Hematopoietic multipotent progenitor cell treated with erythropoietin and hydrocortisone succinate and interleukin-3 and kit ligand, for 4 days (in vitro differentiated cells): ENCODE data around the gene CALML3.
A peak's percentile ranks its signal among the peaks of the same experiment; 100 is the strongest.

Source experiments
- DNase-seq: peaks from one replicate; pipeline ENCODE4 v3.0.0-alpha.2; 2015

CALML3 gene

DNA sequence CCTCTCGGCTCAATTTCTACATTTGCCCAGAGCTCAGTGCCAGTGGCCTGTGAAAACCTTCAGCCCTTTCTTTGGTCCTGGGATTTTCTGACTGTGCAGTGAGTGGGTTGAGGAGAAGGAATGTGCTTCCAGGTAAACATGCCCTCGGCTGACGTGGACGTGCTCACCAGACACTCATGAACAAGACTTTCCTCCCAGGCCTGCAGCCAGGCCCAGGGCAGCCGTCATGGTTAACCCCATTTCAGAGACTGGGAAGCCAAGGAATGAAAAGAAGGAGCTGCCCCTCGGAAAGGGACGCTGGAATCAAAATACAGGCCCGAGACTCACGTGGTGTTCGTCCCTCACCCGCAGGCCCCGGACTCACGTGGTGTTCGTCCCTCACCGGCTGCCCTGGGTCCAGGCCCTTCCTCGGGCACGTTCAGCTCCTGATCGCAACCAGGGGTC, 16.6 kb upstream of the CALML3 start:
- DNase-seq: no peak

DNA sequence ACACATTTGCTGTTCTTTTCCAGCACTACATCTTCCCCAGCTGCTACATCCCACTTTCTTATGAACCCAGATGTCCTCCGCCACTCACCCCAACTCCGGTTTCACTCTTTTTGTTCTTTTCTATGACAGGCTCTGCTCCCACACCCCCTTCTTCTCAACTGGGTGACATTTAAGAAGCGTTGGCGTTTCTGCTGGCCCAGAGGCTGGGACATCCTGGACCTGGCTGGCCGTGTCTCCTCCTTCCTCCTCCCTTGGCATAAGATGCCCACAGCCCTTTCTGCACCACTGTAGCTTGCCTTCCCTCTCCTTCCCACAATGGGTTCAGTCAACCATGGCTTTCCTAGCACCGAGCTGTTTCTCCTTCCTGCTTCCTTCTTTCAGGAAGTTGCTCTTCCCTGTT, 16.0 kb upstream of the CALML3 start:
- no peak for DNase-seq

DNA sequence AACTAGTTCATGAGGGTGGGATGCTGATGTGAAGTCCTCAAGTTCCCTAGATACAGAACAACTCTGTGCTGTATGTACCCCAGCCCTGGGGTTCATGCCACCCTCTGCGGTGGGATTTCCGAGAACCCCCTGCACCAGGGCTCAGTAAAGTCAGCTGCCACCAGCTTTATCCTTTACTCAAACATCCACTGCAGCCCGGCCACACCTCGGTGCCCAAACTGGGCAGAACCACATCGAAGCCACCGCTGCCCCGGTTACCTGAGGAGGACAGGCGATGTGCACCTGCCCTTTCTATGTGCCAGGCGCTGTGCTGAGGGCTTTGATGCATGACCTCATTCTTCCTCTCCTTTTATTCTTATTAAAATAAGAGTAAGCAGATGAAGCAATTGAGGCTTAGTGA, 15.5 kb upstream of the CALML3 start:
- DNase-seq: no peak

DNA sequence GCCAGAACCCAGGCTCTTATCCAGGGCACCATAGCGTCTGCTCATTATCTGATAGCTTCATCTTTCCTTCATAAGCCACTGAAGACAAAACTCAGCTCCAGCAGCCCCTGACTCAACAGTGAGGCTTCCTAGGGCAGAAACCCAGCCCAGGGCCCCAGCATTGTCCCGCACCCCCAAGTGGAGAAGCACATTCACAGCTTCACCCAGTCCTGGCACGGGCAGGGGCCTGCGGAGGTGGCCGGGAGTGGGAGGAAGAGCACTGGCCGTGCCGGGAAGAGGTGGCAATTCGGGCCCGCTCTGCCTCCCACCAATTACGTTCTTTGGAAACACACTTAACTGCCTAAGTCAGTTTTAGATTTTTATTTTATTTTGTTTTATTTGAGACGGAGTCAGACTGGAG, 15.1 kb upstream of the CALML3 start:
- DNase-seq: peak; percentile 11

- no peak for DNase-seq
Observed at GRCh38 chr10:5510281-5511072, 14.3 kb upstream of the CALML3 start.

GRCh38 chr10:5511231-5511884, 13.4 kb upstream of the CALML3 start:
- DNase-seq: no peak

DNA sequence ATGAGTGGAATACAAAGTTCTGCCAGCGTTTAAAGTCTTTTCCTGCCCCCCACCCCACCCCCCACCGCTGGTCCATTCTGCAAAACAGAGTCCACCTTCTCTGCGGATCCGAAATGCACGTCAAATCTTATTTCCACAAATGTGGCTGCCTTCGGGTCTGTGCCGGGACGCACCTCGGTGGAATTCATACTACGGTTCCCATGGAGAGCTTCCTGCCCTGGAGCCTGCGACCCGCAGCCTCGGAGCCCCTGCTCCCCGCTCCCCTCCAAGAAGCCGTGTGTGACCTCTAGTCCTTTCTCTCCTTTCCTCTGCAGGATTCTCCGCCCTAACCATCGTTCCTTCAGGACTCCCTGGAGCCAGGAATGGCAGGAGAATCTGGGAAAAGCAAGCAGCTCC, 12.9 kb upstream of the CALML3 start:
- no peak for DNase-seq

DNA sequence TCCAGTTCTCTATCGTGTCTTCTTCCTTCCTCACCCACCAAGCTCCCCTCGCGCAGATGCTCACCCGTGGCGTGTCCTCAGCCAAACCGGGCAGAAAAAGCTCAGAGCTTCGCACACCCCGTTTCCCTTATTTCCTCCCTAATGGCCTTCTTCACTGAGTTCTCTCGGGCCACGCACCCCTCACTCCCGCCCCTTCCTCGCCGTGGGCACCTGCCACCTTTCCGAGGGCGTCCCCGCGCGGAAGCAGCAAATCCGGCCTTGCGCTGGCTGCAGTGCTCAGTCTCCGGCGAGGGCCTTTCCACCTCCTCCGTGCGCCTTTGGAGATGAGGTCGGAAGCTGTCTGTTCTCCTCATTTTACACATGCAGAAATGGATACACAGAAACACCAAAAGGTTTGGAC, 12.4 kb upstream of the CALML3 start:
- DNase-seq: no peak

DNA sequence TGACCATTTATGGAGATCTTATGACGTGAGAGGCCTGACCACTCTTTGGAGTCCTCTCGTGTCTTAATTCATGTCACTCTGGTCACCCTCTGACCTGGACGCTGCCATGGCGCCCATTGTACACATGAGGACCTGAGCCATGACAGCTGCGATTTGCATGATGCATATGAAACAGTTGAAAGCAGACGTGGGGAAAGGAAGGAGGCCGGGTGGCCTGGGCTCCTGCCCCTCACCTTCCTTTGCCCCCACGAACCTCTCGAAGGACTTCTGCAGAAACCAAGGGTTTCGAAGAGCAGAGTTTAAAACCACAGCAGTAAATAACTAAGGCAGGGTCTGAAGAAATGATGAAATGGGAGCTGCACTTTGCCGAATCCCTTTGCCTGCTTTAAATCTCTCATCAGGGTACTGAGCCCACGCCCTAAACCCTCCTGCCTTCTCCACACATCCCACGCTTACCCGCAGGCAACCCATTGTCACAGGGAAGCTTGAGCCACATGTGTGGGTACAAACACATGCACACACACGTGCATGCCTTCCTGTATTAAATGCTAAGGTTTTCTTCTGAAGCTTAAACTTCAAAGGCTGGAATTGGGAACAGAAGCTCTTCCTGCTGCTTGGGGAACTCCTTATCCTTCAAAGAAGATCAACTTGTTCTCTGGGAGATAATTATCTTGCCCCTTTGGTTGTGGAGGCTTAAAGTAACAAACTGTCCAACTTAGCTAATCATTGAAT, 11.7 kb upstream of the CALML3 start:
- no peak for DNase-seq

- DNase-seq: no peak
Observed at GRCh38 chr10:5514226-5514850, 10.4 kb upstream of the CALML3 start.

GRCh38 chr10:5515948-5516761, 8.6 kb upstream of the CALML3 start:
- no peak for DNase-seq

DNA sequence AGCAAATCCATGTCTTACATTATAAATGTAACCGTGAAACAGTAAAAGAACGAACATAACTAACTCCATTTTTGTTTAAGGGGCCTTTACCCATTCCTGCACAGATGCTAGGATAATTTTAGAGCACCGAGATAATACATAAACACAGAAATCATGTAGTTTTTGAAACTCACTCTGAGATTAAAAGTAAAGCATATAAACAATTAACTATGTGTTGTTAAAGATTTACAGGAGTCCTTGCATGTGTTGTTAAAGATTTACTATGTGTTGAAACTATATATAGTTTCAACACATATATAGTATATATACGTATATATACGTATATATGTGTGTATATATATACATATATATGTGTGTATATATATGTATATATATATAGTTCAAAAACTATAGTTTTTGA, 7.2 kb upstream of the CALML3 start:
- no peak for DNase-seq

DNA sequence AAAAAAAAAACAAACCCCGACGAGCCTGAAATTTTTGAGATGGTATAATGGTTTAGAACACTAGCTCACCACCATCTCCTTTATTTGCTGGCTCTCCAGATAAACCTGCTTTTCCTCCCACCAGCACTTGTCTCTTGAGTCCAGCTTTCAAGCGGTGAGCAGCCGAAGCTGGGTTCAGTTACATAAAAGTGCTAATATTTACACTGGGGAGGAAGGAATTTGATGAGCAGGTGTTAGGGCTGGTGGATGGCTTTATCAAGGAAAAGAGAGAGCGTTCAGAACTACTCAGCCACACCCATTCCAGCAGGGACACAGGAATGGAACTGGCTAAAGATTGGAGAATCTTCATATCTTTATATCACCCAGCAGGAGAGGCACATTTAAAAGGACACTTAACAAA, 6.6 kb upstream of the CALML3 start:
- no peak for DNase-seq

DNA sequence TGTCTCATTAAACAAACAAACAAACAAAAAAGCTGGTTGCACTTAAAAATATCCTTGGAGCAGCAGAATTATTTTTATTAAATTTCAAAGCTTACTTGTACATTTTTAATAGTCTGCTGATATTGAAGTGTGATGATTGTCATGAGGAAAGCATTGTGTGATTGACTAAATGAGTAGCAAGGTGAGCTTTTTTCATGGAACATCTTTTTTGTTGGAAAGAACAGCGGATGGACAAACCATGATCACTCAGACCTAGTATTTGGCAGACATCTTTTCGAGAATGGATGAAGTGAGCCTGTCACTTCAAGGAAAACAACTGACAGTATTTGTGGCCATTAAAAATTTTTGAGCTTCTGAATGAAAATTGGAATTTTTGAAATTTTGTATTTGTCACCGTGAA, 5.7 kb upstream of the CALML3 start:
- DNase-seq: no peak

GRCh38 chr10:5522913-5523560, 1.7 kb upstream of the CALML3 start:
- no peak for DNase-seq

DNA sequence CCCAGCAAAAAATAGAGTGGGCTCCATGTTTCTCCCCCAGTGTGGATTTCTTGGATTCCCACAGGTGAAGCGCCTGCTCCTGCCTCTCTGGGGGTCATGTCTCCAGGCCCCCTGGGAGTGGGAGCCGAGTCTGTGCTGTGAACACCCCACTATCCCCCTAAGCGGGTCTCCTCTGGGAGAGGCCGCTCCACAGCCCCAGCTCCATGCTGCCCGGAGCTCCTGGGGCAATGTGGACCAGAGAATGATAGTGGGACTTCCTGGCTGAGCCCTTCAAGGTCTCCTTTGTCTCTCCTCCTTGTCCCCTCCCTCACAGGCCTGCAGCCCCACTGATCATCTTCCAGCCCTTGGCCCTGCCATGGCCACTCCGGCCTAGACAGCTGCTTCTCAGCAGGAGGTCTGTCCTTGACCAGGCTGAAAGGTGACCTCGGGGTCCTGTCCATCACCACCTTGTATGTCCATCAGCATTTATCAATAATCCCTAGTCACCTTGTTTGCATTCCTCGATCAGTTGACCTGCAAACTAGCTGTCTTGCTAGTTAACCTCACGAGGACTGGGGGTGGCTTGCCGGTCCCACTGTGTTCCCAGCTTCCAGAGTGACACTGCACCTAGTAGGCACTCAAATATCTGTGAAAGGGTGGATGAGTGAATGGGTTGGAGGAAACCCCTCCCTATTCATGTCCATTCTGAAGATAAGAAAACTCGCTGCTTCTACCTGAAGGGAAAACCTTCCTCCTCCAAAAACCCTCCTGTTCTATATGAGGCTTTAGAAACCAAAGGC, 776 bp upstream of the CALML3 start:
- no peak for DNase-seq

- no peak for DNase-seq
Observed at GRCh38 chr10:5525561-5526341, 990 bp downstream of the CALML3 start.

DNA sequence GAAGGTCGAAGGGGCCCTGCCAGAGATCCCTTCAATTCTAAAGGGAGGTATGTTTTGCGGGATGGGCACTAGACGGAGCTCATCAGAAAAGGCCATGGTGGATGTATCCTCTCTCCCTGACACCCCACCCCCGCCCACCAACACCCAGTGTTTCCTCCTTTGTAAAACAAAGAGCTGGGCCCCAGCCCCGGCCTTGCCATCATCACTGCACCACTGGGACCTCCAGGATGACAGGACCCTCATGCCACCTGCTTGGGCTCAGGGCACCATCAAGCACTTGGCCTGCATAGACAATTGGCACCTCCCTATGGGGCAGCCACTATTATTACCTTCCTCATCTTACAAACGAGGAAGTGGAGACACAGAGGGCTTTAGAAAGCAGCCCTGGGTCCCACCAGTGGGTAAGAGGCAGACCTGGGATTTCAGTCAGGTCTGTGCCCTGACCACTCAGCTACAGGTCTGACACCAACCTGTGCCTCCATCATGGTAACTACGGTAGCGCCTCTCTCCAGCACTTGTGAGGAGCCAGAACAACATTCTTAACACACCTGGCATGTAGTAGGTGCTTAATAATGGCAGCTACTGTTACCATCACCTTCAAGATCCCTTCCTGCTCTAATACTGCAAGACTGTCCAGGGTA, 2.0 kb downstream of the CALML3 start:
- DNase-seq: no peak

DNA sequence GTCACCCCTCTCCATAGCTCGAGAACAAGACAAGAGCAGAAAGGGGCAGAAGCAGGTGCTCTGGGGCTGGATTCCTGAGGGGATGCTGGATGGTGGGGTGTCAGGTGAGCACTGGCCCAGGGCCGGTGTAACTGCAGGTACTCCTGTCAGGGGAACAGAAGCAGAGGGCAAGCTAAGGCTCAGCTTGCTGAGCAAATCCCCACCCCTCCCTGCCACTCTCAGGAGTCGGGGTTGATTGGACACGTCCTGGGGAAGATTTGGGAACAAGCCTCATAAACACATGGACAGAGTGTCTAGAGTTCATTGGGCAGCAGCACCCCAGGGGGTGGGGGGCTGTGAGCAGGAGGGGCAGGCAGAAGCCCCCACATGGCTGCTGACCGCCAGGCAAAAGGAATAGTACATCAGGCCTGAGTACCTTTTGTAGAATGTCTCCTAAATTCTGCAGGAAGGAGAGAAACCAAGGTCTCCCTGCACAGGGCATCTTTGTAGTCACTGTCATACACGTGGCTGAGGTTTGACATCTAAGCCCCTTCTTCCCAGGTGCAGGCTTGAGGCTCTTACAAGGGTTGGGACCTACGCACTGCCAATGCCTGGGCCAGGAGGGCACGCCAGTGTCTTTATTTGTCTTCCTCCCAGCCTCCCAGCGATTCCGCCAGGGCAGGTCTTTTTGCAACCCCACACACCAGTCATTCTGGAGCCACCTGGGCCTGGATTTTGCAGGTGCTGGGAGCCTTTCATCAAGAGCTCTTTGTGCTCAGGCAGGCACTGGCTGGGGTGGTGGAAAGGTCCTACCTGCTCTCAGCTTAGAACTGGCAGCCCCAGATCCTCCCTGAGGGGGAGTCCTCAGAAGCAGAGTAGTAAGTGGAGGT, 2.8 kb downstream of the CALML3 start:
- DNase-seq: no peak
